Measurements from ENCODE around the gene MAP4K4. TPM values are rescaled to one million over a fixed set of nuclear protein-coding genes. Genes with fewer than 3 reads are reported as not detected.

MAP4K4 gene
- total and polyA plus RNA-seq, 2 experiments from 2014 or later, result 20.3 to 115 TPM

- no peak overlapping the region for H3K4me3 ChIP-seq
- peaks cover 15% of the 10 kb centered on the region for H3K4me1 ChIP-seq (ENCODE audit: insufficient read depth)
- in situ Hi-C loops (cut with MboI), result no loop called here
- H3F3A ChIP-seq (ENCODE audit: insufficient read depth), result peaks cover 28% of the 10 kb centered on the region
- H3K27ac ChIP-seq, result no peak overlapping the region
- no peaks in the 10 kb centered on the region for H3K9me2 ChIP-seq (ENCODE audit: insufficient read depth)
- H4K20me1 ChIP-seq (ENCODE audit: insufficient read depth), result peaks cover 51% of the 10 kb centered on the region
- no peaks in the 10 kb centered on the region for H3K9me3 ChIP-seq (ENCODE audit: low read depth)
- WGBS, 2 experiments (ENCODE audit: low coverage in 1 of 2, low lambda C conversion rate in 2 of 2, missing lambda C conversion rate in 2 of 2), result 68 to 70% methylated on average over 3 of the region's 3 CpGs
- peaks cover 100% of the 10 kb centered on the region for H3K79me2 ChIP-seq (ENCODE audit: insufficient read depth)
- no peak overlapping the region for H3K9ac ChIP-seq
- no peaks in the 10 kb centered on the region for H3K27me3 ChIP-seq (replicated peaks; ENCODE audit: insufficient read depth)
- TF ChIP-seq EZH2 (IDR thresholded peaks at IDR 0.05; ENCODE audit: insufficient read depth, poor library complexity, severe bottlenecking) (no peak), EZH2phosphoT487 (IDR thresholded peaks at IDR 0.05; ENCODE audit: insufficient read depth, low read depth) (no peak)
- no peak overlapping the region for H3K4me2 ChIP-seq (ENCODE audit: unreplicated experiment)
- no peak for DNase-seq
- no peaks in the 10 kb centered on the region for H3K36me3 ChIP-seq (ENCODE audit: low read depth)
- no peak overlapping the region for H2AFZ ChIP-seq
Observed at GRCh38 chr2:101779656-101780055, 82.1 kb downstream of the MAP4K4 start.

DNA sequence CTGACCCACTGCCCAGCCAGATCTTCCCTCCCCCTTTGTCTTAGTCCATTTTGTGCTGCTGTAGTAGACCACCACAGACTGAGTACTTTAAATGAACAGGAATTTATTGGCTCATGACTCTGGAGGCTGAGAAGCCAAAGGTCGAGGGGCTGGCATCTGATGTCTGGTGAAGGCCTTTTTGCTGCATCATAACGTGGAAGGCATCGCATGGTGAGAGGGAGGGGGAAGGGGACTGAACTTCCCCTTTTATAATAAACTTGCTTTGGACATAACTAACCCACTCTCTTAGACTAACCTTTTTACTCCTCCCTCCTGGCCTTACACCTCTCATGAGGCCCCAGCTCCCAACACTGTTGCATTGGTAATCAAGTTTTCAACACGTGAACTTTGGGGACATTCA, 83.8 kb downstream of the MAP4K4 start:
- in situ Hi-C loops (cut with MboI), result no loop called here
- Histone ChIP-seq H3K9ac (no peak overlapping the region), H3K9me2 (ENCODE audit: insufficient read depth) (no peaks in the 10 kb centered on the region), H4K20me1 (ENCODE audit: insufficient read depth) (peaks cover 55% of the 10 kb centered on the region), H3K36me3 (ENCODE audit: low read depth) (no peaks in the 10 kb centered on the region), H3K79me2 (ENCODE audit: insufficient read depth) (peaks cover 100% of the 10 kb centered on the region), H3K9me3 (ENCODE audit: low read depth) (no peaks in the 10 kb centered on the region), H3K27ac (no peak overlapping the region), H3F3A (ENCODE audit: insufficient read depth) (peaks cover 12% of the 10 kb centered on the region), H3K4me1 (ENCODE audit: insufficient read depth) (peaks cover 3% of the 10 kb centered on the region; the same call in 1 of the 2 replicates), H3K27me3 (replicated peaks; ENCODE audit: insufficient read depth) (no peaks in the 10 kb centered on the region), H3K4me2 (ENCODE audit: unreplicated experiment) (no peak overlapping the region), H2AFZ (no peak overlapping the region), H3K4me3 (no peak overlapping the region)
- no peak for DNase-seq
- WGBS, 2 experiments (ENCODE audit: low coverage in 1 of 2, low lambda C conversion rate in 2 of 2, missing lambda C conversion rate in 2 of 2), result 98% methylated on average over 4 of the region's 4 CpGs
- no peak for TF ChIP-seq EZH2phosphoT487 (IDR thresholded peaks at IDR 0.05; ENCODE audit: insufficient read depth, low read depth)
- TF ChIP-seq EZH2 (IDR thresholded peaks at IDR 0.05; ENCODE audit: insufficient read depth, poor library complexity, severe bottlenecking), result no peak

- 79 to 82% methylated on average over 6 of the region's 6 CpGs for WGBS, 2 experiments (ENCODE audit: low coverage in 1 of 2, low lambda C conversion rate in 2 of 2, missing lambda C conversion rate in 2 of 2)
- no peak overlapping the region for H3K9ac ChIP-seq
- peaks cover 12% of the 10 kb centered on the region for H3F3A ChIP-seq (ENCODE audit: insufficient read depth)
- H3K4me1 ChIP-seq (ENCODE audit: insufficient read depth), result peaks cover 6% of the 10 kb centered on the region
- no peak overlapping the region for H3K4me2 ChIP-seq (ENCODE audit: unreplicated experiment)
- no peak overlapping the region for H3K4me3 ChIP-seq
- no peaks in the 10 kb centered on the region for H3K9me2 ChIP-seq (ENCODE audit: insufficient read depth)
- H4K20me1 ChIP-seq (ENCODE audit: insufficient read depth), result peaks cover 61% of the 10 kb centered on the region
- no peak for DNase-seq
- peaks cover 100% of the 10 kb centered on the region for H3K79me2 ChIP-seq (ENCODE audit: insufficient read depth)
- H3K27ac ChIP-seq, result no peak overlapping the region
- H2AFZ ChIP-seq, result no peak overlapping the region
- H3K9me3 ChIP-seq (ENCODE audit: low read depth), result no peaks in the 10 kb centered on the region
- TF ChIP-seq EZH2 (IDR thresholded peaks at IDR 0.05; ENCODE audit: insufficient read depth, poor library complexity, severe bottlenecking) (no peak), EZH2phosphoT487 (IDR thresholded peaks at IDR 0.05; ENCODE audit: insufficient read depth, low read depth) (no peak)
- no peaks in the 10 kb centered on the region for H3K36me3 ChIP-seq (ENCODE audit: low read depth)
- in situ Hi-C loops (cut with MboI), result no loop called here
- no peaks in the 10 kb centered on the region for H3K27me3 ChIP-seq (replicated peaks; ENCODE audit: insufficient read depth)
Observed at GRCh38 chr2:101781791-101782426, 84.4 kb downstream of the MAP4K4 start.

DNA sequence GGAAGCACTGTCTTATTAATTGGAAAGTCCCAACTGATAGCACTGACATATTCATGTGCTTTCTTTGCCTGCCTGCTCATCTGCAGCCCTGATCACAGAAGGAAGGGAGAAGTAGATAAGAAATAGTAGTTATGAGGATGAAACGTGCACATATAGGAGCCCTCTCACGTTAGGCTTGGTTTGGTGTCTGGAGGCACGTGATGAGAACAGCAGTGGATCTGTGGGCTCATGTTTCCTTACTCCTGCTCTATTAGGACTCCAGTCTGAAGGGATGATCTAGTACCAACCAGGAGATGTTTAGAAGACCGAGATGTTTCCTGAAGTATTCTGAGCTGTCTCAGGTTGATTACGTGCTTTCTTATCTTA, 84.9 kb downstream of the MAP4K4 start:
- peaks cover 66% of the 10 kb centered on the region for H4K20me1 ChIP-seq (ENCODE audit: insufficient read depth)
- H3K79me2 ChIP-seq (ENCODE audit: insufficient read depth), result peaks cover 100% of the 10 kb centered on the region
- no peaks in the 10 kb centered on the region for H3K27me3 ChIP-seq (replicated peaks; ENCODE audit: insufficient read depth)
- no peaks in the 10 kb centered on the region for H3K9me2 ChIP-seq (ENCODE audit: insufficient read depth)
- H3K4me3 ChIP-seq, result no peak overlapping the region
- H3K9me3 ChIP-seq (ENCODE audit: low read depth), result no peaks in the 10 kb centered on the region
- H3K4me1 ChIP-seq (ENCODE audit: insufficient read depth), result peaks cover 10% of the 10 kb centered on the region
- in situ Hi-C loops (cut with MboI), result no loop called here
- 92 to 95% methylated on average over 5 of the region's 5 CpGs for WGBS, 2 experiments (ENCODE audit: low coverage in 1 of 2, low lambda C conversion rate in 2 of 2, missing lambda C conversion rate in 2 of 2)
- no peak for DNase-seq
- H3K9ac ChIP-seq, result no peak overlapping the region
- no peaks in the 10 kb centered on the region for H3K36me3 ChIP-seq (ENCODE audit: low read depth)
- no peak overlapping the region for H3K4me2 ChIP-seq (ENCODE audit: unreplicated experiment)
- peaks cover 15% of the 10 kb centered on the region for H3F3A ChIP-seq (ENCODE audit: insufficient read depth)
- TF ChIP-seq EZH2phosphoT487 (IDR thresholded peaks at IDR 0.05; ENCODE audit: insufficient read depth, low read depth), result no peak
- no peak for TF ChIP-seq EZH2 (IDR thresholded peaks at IDR 0.05; ENCODE audit: insufficient read depth, poor library complexity, severe bottlenecking)
- H3K27ac ChIP-seq, result no peak overlapping the region
- H2AFZ ChIP-seq, result no peak overlapping the region

Data from GM23248 (cell line).